Measurements from ENCODE around the gene TRAM2.

TRAM2 gene

GRCh38 chr6:52531396-52531795, 45.5 kb downstream of the TRAM2 start:
- H3K4me3 ChIP-seq (ENCODE audit: control insufficient read depth, low read depth, low read length), result no peak overlapping the region
- no peak for TF ChIP-seq CTCF (conservative IDR thresholded peaks at IDR 0.05; ENCODE audit: control insufficient read depth, insufficient read depth, low read depth, low read length)
- no peak for DNase-seq (ENCODE audit: low read depth)

GRCh38 chr6:52530351-52530750, 46.5 kb downstream of the TRAM2 start:
- TF ChIP-seq CTCF (conservative IDR thresholded peaks at IDR 0.05; ENCODE audit: control insufficient read depth, insufficient read depth, low read depth, low read length), result no peak
- DNase-seq (ENCODE audit: low read depth), result no peak
- no peak overlapping the region for H3K4me3 ChIP-seq (ENCODE audit: control insufficient read depth, low read depth, low read length)

GRCh38 chr6:52529311-52529710, 47.5 kb downstream of the TRAM2 start:
- TF ChIP-seq CTCF (conservative IDR thresholded peaks at IDR 0.05; ENCODE audit: control insufficient read depth, insufficient read depth, low read depth, low read length), result no peak
- DNase-seq (ENCODE audit: low read depth), result no peak
- H3K4me3 ChIP-seq (ENCODE audit: control insufficient read depth, low read depth, low read length), result no peak overlapping the region

GRCh38 chr6:52527436-52527835, 49.4 kb downstream of the TRAM2 start:
- DNase-seq (ENCODE audit: low read depth), result no peak
- H3K4me3 ChIP-seq (ENCODE audit: control insufficient read depth, low read depth, low read length), result no peak overlapping the region
- TF ChIP-seq CTCF (conservative IDR thresholded peaks at IDR 0.05; ENCODE audit: control insufficient read depth, insufficient read depth, low read depth, low read length), result no peak

- no peak for TF ChIP-seq CTCF (conservative IDR thresholded peaks at IDR 0.05; ENCODE audit: control insufficient read depth, insufficient read depth, low read depth, low read length)
- H3K4me3 ChIP-seq (ENCODE audit: control insufficient read depth, low read depth, low read length), result no peak overlapping the region
- no peak for DNase-seq (ENCODE audit: low read depth)
Measured at GRCh38 chr6:52526634-52527033, 50.2 kb downstream of the TRAM2 start.

GRCh38 chr6:52524918-52525317, 51.9 kb downstream of the TRAM2 start:
- H3K4me3 ChIP-seq (ENCODE audit: control insufficient read depth, low read depth, low read length), result no peak overlapping the region
- TF ChIP-seq CTCF (conservative IDR thresholded peaks at IDR 0.05; ENCODE audit: control insufficient read depth, insufficient read depth, low read depth, low read length), result no peak
- no peak for DNase-seq (ENCODE audit: low read depth)

Data from fibroblast of mammary gland (primary cell).